CD4-positive, alpha-beta T cell treated with Interleukin-17A for 4 hours (primary cell): ENCODE results near the gene RIC8A.
A peak's percentile ranks its signal among the peaks of the same experiment; 100 is the strongest.
"Not testable (repeated sequence)": the region's sequence is repeated elsewhere in the genome, so short reads cannot be mapped to it uniquely, and the experiment has no call there.

Experiments
- DNase-seq: peaks from one replicate; pipeline ENCODE4 v3.0.0-alpha.2; 2020; ENCODE audit warnings: mixed read lengths

The RIC8A gene

GRCh38 chr11:220641-221215 is 13.2 kb downstream of the RIC8A start:
- not testable (repeated sequence) for DNase-seq

DNA sequence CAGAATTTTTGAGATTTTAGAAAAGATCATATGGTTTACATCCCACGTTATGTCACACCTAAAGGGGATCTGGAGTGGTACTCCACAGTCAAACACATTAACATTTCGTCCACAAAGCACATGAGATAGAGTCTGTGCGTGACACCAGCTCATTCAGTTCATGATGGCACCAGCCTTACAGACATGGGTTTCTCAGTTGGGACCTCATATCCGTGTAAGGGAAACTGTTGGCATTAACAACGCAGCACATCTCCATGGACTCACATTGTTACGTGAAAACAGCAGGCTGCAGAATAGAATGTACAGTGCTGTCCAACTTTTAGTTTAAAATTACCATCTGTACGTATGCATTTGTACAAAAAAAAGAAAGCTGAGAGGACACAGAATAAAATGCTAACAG is 14.0 kb downstream of the RIC8A start:
- no peak for DNase-seq

GRCh38 chr11:221998-222789 is 14.7 kb downstream of the RIC8A start:
- DNase-seq: no peak

DNA sequence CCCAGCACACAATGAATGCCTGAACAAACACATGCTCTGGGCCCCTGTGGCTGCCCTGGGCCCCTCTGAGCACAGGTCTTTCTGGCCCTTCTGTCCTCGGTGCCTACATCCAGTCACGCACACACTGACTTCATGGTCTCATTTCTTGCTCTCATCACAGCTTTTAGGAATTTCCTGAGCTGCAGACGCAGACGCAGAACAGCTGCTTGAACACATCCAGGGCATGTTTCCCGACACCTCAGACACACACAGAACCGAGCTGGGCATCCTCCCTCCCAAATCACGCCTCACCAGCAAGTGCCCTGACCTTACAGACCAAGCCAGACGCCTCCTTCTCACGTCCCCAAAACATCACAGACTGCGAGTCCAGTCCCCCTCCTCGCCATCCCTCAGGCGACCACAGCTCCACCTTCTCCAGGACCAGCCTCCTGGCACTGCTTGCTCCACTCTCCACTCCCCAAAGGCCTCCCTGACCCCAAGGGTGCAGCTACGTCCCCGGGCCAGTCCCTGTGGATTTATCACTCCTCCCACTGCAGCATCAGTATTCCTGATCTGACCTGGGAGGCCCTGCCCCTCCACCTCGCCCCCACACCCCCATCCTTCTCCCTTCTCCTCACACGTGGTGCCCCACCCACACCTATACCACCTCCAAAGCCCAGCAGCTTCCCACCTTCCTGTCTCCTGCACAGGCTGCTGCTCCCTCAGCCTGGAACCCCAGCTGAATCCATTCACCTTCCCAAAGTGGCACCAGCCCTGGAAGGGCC is 15.7 kb downstream of the RIC8A start:
- no peak for DNase-seq

- DNase-seq: no peak
Measured at GRCh38 chr11:223884-224283, 16.4 kb downstream of the RIC8A start.

GRCh38 chr11:224424-224823 is 16.9 kb downstream of the RIC8A start:
- DNase-seq: no peak

GRCh38 chr11:225734-226453 is 18.4 kb downstream of the RIC8A start:
- DNase-seq: no peak

- no peak for DNase-seq
Measured at GRCh38 chr11:227824-228379, 20.4 kb downstream of the RIC8A start.

GRCh38 chr11:230431-230830 is 22.9 kb downstream of the RIC8A start:
- no peak for DNase-seq

- DNase-seq: no peak
Measured at GRCh38 chr11:232783-233565, 25.5 kb downstream of the RIC8A start.

GRCh38 chr11:235180-235579 is 27.7 kb downstream of the RIC8A start:
- no peak for DNase-seq

- peak; percentile 64 for DNase-seq
Measured at GRCh38 chr11:235609-235996, 28.1 kb downstream of the RIC8A start.

GRCh38 chr11:235997-236773 is 28.7 kb downstream of the RIC8A start, which contains the start of gene SIRT3:
SIRT3 (minus strand) TSS chr11:236342; CDS start chr11:236328, 14 bp downstream.
- DNase-seq: peak; percentile 88

- peak; percentile 87 for DNase-seq
Measured at GRCh38 chr11:236774-237767, 29.6 kb downstream of the RIC8A start, which contains the start of gene PSMD13. PSMD13 (plus strand) TSS chr11:236976; CDS start chr11:237050, 74 bp downstream.

- DNase-seq: not testable (repeated sequence)
Measured at GRCh38 chr11:238346-238745, 30.8 kb downstream of the RIC8A start.

DNA sequence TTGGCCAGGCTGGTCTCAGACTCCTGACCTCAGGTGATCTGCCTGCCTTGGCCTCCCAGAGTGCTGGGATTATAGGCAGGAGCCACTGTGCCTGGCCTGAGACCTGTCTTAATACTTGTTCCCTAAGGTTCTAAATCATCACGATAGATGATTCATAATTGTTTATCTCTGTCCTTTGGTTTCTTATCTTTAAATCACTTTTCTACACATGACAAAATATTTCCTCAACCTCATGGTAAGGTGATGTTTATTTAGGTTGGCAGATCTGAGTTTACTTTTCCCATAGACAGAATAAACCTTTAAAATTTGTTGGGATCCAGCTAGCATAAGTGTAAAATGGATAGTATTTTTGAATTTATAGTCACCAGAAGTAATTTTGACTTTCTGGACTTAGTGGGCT is 32.8 kb downstream of the RIC8A start:
- DNase-seq: no peak

DNA sequence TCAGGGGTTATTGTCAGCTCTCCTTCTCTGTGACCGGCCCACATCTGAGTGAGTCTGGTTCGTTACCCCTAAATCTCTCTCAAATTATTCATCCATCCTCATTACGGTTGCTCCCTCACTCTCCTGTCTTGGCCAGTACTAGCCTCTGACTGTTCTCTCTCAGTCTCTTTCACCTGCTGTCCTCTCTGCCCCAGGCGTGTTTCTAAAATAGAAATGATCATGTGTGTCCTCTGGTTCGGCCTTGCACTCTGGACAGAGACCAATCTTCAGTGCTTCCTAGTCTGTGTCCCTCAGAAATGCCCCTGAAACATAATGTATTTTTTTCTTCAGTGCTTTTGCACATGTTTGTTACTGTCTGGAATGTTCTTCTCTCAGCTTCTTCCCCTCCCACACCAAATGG is 34.1 kb downstream of the RIC8A start:
- DNase-seq: no peak

DNA sequence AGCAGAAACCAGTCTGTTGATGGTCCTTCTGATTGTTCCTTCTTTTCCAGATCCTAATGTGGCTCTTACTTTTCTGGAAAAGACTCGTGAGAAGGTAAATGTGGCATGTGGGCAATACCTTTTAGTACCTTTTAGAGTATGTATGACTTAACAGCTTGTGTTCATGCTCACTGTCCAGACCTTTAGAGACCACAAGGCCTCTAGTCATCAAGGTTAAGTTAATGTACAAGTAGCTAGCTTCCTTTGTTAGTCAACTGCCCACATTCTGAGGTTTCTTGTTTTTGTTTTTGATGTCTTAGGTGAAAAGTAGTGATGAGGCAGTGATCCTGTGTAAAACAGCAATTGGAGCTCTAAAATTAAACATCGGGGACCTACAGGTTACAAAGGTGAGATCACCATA is 36.9 kb downstream of the RIC8A start:
- no peak for DNase-seq

GRCh38 chr11:249062-249461 is 41.6 kb downstream of the RIC8A start:
- DNase-seq: no peak

GRCh38 chr11:250274-250673 is 42.8 kb downstream of the RIC8A start:
- DNase-seq: no peak
